Measurements from ENCODE around the gene BCL6.

BCL6 gene

DNA sequence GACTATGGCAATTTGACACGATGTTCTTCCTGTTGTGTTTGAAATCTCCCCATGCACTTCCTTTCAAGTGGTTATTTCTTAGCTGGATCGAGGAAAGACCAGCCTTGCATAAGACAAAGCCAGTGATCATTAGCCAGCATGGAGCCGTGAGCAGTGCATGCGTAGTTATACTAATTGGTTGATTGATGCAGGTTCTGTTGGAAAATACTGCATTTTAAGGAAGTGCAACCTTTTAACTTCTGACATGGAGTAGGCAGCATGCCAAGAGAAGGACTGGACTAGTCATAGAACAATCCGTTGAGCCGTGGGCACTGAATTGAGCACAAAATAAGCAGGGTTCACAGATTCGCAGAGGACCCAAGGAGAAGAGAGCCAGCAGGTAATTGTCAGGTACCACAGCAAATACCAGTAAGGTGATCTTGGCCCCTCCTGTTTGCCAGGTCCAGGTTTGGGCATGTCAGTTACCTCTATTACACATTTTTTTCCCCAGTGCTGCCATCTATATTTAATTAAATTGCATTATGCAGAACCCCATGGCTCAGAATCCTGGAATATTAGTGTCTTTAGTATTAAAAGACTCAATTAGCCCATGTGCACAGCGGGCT, 29.0 kb upstream of the BCL6 start:
- POLR2A ChIA-PET (ENCODE audit: low non-redundant PET) = no interaction called here
- TF ChIP-seq, protein P1, sequence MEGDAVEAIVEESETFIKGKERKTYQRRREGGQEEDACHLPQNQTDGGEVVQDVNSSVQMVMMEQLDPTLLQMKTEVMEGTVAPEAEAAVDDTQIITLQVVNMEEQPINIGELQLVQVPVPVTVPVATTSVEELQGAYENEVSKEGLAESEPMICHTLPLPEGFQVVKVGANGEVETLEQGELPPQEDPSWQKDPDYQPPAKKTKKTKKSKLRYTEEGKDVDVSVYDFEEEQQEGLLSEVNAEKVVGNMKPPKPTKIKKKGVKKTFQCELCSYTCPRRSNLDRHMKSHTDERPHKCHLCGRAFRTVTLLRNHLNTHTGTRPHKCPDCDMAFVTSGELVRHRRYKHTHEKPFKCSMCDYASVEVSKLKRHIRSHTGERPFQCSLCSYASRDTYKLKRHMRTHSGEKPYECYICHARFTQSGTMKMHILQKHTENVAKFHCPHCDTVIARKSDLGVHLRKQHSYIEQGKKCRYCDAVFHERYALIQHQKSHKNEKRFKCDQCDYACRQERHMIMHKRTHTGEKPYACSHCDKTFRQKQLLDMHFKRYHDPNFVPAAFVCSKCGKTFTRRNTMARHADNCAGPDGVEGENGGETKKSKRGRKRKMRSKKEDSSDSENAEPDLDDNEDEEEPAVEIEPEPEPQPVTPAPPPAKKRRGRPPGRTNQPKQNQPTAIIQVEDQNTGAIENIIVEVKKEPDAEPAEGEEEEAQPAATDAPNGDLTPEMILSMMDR (conservative IDR thresholded peaks at IDR 0.05; ENCODE audit: low read depth) = no peak
- H3K27ac ChIP-seq = no peak overlapping the region
- no peak for DNase-seq (ENCODE audit: low spot score)
- CTCF ChIA-PET = interaction anchor here (0.6 kb wide), 1 partner anchor 26 kb away, joined by 5 read pairs; no protein-coding TSS in a partner anchor

DNA sequence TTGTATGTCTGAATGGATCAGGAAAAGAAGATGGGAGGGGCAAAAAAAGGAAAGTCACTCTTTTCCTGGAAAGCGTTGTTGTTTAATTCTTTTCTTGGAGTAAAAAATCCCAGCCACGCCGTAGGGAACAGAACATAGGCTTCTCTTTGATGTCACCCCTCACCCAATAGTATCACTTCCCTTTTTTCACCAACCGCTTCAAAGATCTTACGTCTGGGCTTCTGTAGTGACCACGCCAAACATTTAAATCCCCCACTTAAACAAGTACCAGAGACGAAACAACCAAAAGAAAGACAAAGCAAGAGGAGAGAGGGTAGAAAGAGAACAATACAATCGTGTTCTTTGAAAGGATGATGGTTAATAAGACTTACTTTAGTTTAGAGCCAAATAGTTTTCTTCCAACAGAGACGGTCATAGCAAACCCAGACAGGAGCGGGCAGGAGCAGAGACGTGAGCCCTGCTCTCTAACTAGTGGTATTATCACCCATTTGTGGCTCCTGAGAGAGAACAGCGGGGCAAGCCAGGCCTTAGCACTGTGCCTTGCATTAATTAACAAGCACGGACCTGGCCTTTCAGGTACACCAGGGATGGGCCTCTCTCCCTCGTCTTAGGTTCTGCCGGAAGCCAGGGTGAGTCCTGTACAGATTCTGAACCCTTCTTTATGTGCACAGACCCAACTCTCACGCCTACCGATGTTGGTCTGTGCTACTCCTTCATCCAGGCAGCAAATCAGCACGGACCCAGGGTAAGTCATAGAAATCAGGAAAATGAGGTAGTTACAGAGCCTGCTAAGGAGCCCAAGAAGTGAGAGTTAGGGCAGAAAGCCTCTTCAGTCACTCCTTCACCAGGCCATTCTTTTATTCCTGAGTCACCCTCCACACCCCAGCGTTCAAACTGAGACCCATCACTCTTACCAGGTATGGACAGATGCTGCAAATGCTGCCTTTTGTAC, 28.2 kb upstream of the BCL6 start:
- no peak for DNase-seq (ENCODE audit: low spot score)
- TF ChIP-seq, protein P1 (conservative IDR thresholded peaks at IDR 0.05; ENCODE audit: low read depth) = no peak
- POLR2A ChIA-PET (ENCODE audit: low non-redundant PET) = no interaction called here
- H3K27ac ChIP-seq = no peak overlapping the region
- CTCF ChIA-PET = interaction anchor here (0.6 kb wide), 1 partner anchor 25 kb away, joined by 5 read pairs; no protein-coding TSS in a partner anchor

GRCh38 chr3:187770224-187770623, 25.0 kb upstream of the BCL6 start:
- no peak overlapping the region for H3K27ac ChIP-seq
- ChIA-PET CTCF (interaction anchor here (0.7 to 1.1 kb wide), 2 partner anchors 23 to 450 kb away, joined by 3 to 5 read pairs; no protein-coding TSS in a partner anchor), POLR2A (ENCODE audit: low non-redundant PET) (no interaction called here)
- no peak for DNase-seq (ENCODE audit: low spot score)
- TF ChIP-seq, protein P1 (conservative IDR thresholded peaks at IDR 0.05; ENCODE audit: low read depth) = no peak

DNA sequence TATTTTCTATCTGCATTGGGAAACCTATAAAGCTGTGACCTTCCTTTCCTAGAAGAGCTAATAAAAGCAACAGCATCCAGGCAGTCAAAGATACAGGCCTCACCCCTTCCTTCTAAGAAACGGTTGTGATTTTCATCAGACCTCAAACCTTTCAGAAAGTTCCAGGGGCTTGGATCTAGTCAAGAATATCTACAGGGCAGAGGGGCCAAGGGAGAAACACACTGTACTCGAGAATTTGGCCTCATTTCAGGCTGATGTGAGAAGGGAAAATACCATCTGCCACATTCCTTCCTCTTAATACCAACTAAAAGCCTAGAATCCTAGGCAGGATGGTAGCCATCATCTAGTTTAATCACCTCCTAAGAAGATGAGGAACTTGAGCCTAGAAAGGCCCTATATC, 24.5 kb upstream of the BCL6 start:
- no peak for DNase-seq (ENCODE audit: low spot score)
- CTCF ChIA-PET = interaction anchor here (1.1 kb wide), 1 partner anchor 22 kb away, joined by 3 read pairs; no protein-coding TSS in a partner anchor
- no peak overlapping the region for H3K27ac ChIP-seq
- TF ChIP-seq, protein P1 (conservative IDR thresholded peaks at IDR 0.05; ENCODE audit: low read depth) = no peak
- POLR2A ChIA-PET (ENCODE audit: low non-redundant PET) = no interaction called here

- no peak overlapping the region for H3K27ac ChIP-seq
- POLR2A ChIA-PET (ENCODE audit: low non-redundant PET) = no interaction called here
- DNase-seq (ENCODE audit: low spot score) = peak; percentile 46
- TF ChIP-seq, protein P1 (conservative IDR thresholded peaks at IDR 0.05; ENCODE audit: low read depth) = no peak
- CTCF ChIA-PET = interaction anchor here (0.7 kb wide), 1 partner anchor 1552 kb away, joined by 3 read pairs; no protein-coding TSS in a partner anchor
These were observed 22.2 kb upstream of the BCL6 start for GRCh38 chr3:187767266-187768012.

DNA sequence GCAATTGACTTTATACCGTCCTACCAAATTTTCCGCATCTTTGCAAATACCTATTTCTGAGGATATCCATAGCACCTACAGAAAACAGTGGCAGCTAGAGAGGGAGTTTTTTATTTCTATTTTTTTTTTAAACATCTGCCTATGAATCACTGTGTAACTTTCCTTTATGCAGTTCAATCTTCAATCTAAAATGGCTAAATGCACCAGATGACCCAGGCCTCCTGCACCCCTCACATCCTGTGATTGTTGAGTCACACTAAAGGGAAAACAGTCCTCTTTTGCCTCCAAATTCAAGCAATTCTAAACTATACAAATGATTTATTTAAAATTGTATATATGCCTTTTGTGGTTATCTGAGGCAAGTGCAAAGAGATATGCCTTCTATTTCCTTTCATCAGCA, 20.1 kb upstream of the BCL6 start:
- H3K27ac ChIP-seq = no peak overlapping the region
- POLR2A ChIA-PET (ENCODE audit: low non-redundant PET) = no interaction called here
- no peak for DNase-seq (ENCODE audit: low spot score)
- CTCF ChIA-PET = no interaction called here
- TF ChIP-seq, protein P1 (conservative IDR thresholded peaks at IDR 0.05; ENCODE audit: low read depth) = no peak
